SK-N-SH (cell line): ENCODE results near the gene SRD5A1.

Source experiments
- ELF1 ChIP-seq: IDR thresholded peaks from 2 replicates; pipeline ENCODE4 v1.4.0; 2012
- EP300 ChIP-seq, 2 experiments: IDR thresholded peaks; 2 replicates each; pipeline versions ENCODE4 v1.4.0 to v1.6.1; 2012; ENCODE audit warnings: borderline replicate concordance in 1 of 2, low read depth in 1 of 2, low read length in 1 of 2
- EZH2phosphoT487 ChIP-seq: fragments of 200-600 bp; sonication (generic); IDR thresholded peaks from 2 replicates; pipeline ENCODE4 v1.6.1; 2017; ENCODE audit warnings: low read depth, mixed run types, mild to moderate bottlenecking, antibody characterized with exemption, moderate library complexity, borderline replicate concordance
- JUND ChIP-seq: IDR thresholded peaks from 2 replicates; pipeline ENCODE4 v1.4.0; 2012
- NRF1 ChIP-seq: IDR thresholded peaks from 2 replicates; pipeline ENCODE4 v1.6.1; 2012; ENCODE audit warnings: low read depth, mild to moderate bottlenecking, low read length
- POLR2AphosphoS5 ChIP-seq: IDR thresholded peaks from 2 replicates; pipeline ENCODE4 v1.6.1; 2012; ENCODE audit warnings: low read depth, low read length
- RAD21 ChIP-seq: IDR thresholded peaks from 2 replicates; pipeline ENCODE4 v1.6.1; 2012; ENCODE audit warnings: mild to moderate bottlenecking, low read length
- SMC3 ChIP-seq: IDR thresholded peaks from 2 replicates; pipeline ENCODE4 v1.6.1; 2012; ENCODE audit warnings: low read depth, low read length, improper control_type of control experiment
- TAF1 ChIP-seq: IDR thresholded peaks from 2 replicates; pipeline ENCODE4 v1.6.1; 2012; ENCODE audit warnings: low read depth, mild to moderate bottlenecking, low read length, moderate library complexity, borderline replicate concordance
- TF ChIP-seq, protein P1 (sequence below): fragments of 200-600 bp; sonication (generic); IDR thresholded peaks from 2 replicates; pipeline ENCODE4 v1.6.1; 2017; ENCODE audit warnings: antibody characterized with exemption, mild to moderate bottlenecking, moderate library complexity
- TF ChIP-seq, protein P2 (sequence below): IDR thresholded peaks from 2 replicates; pipeline ENCODE4 v1.4.0; 2012; ENCODE audit warnings: low read depth, borderline replicate concordance

DNA sequence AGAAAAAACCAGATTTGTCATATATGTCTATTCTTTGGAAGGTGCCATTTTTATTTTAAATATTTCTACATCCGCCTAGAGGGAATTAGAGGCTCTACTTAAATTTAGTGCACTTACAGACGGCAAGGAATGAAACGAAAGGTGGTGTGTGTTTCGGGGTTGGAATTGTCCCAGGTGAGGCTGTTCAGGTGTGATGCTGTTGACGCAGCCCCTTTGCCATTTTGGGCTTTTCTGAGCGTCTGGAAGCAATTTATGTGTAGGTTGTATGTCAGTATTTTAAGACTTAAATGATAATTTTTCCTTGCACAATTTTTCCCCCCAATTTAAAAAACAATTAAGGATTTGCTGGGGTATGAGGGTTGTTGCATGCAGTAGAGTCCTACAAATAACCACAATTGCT lies 82.0 kb downstream of the SRD5A1 start:
- TF ChIP-seq JUND, result no peak
- no peak for TF ChIP-seq EZH2phosphoT487
- TF ChIP-seq SMC3, result no peak
- TF ChIP-seq NRF1, result no peak
- TF ChIP-seq, protein P1, sequence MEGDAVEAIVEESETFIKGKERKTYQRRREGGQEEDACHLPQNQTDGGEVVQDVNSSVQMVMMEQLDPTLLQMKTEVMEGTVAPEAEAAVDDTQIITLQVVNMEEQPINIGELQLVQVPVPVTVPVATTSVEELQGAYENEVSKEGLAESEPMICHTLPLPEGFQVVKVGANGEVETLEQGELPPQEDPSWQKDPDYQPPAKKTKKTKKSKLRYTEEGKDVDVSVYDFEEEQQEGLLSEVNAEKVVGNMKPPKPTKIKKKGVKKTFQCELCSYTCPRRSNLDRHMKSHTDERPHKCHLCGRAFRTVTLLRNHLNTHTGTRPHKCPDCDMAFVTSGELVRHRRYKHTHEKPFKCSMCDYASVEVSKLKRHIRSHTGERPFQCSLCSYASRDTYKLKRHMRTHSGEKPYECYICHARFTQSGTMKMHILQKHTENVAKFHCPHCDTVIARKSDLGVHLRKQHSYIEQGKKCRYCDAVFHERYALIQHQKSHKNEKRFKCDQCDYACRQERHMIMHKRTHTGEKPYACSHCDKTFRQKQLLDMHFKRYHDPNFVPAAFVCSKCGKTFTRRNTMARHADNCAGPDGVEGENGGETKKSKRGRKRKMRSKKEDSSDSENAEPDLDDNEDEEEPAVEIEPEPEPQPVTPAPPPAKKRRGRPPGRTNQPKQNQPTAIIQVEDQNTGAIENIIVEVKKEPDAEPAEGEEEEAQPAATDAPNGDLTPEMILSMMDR, result no peak
- TF ChIP-seq POLR2AphosphoS5, result no peak
- TF ChIP-seq, protein P2, sequence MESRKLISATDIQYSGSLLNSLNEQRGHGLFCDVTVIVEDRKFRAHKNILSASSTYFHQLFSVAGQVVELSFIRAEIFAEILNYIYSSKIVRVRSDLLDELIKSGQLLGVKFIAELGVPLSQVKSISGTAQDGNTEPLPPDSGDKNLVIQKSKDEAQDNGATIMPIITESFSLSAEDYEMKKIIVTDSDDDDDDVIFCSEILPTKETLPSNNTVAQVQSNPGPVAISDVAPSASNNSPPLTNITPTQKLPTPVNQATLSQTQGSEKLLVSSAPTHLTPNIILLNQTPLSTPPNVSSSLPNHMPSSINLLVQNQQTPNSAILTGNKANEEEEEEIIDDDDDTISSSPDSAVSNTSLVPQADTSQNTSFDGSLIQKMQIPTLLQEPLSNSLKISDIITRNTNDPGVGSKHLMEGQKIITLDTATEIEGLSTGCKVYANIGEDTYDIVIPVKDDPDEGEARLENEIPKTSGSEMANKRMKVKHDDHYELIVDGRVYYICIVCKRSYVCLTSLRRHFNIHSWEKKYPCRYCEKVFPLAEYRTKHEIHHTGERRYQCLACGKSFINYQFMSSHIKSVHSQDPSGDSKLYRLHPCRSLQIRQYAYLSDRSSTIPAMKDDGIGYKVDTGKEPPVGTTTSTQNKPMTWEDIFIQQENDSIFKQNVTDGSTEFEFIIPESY, result no peak
- TF ChIP-seq TAF1, result no peak
- no peak for TF ChIP-seq EP300 (IDR thresholded peaks at IDR 0.05; ENCODE audit: borderline replicate concordance in 1 of 2, low read depth in 1 of 2, low read length in 1 of 2)
- no peak for TF ChIP-seq ELF1
- no peak for TF ChIP-seq RAD21
